Activated naive CD8-positive, alpha-beta T cell (primary cell): ENCODE data around the gene TNNT1.

Experiments used
- H3K27ac Mint-ChIP-seq: one replicate; pipeline ENCODE4 v1.8.0; 2021; ENCODE audit warnings: mixed read lengths
- H3K27me3 Mint-ChIP-seq: one replicate; pipeline ENCODE4 v1.8.0; 2021; ENCODE audit warnings: mixed read lengths
- H3K36me3 Mint-ChIP-seq: one replicate; pipeline ENCODE4 v1.8.0; 2021; ENCODE audit warnings: mixed read lengths
- H3K4me1 Mint-ChIP-seq: one replicate; pipeline ENCODE4 v1.8.0; 2021; ENCODE audit warnings: low read depth, mixed read lengths
- H3K4me3 Mint-ChIP-seq: one replicate; pipeline ENCODE4 v1.8.0; 2021; ENCODE audit warnings: mild to moderate bottlenecking, mixed read lengths
- H3K9me3 Mint-ChIP-seq: one replicate; pipeline ENCODE4 v1.8.0; 2021; ENCODE audit warnings: low read depth, mixed read lengths

TNNT1 gene

DNA sequence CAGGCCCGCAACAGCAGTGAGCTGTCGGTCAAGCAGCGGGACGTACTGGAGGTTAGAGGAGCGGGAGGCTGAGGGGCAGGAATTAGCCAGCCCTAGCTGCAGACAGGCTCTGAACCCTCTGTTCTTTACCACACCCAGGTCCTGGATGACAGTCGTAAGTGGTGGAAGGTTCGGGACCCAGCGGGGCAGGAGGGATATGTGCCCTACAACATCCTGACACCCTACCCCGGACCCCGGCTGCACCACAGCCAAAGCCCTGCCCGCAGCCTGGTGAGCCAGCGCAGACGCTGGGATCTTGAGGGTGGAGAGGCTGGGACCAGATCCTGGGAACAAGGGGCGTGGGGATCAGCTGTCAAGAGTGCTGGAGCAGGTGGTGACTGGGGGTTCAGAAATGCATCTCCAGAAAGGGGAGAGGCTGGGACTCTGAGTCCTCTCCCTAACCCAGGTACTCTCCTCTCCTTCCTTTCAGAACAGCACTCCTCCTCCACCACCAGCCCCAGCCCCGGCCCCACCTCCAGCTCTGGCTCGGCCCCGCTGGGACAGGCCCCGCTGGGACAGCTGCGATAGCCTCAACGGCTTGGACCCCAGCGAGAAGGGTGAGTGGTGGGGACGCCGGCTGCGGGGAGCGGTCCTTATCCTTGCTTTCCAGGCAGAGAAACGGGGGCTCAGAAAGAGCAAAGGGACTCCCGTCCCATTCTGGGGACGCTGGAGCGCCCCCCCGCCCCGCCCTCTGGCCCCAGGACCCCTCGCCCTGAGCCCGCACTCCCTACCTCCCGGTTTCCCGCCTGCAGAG, 62.9 kb downstream of the TNNT1 start:
- peaks cover 27% of the 10 kb centered on the region for H3K4me1 Mint-ChIP-seq
- H3K36me3 Mint-ChIP-seq = no peaks in the 10 kb centered on the region
- H3K9me3 Mint-ChIP-seq = no peaks in the 10 kb centered on the region
- H3K27me3 Mint-ChIP-seq = peaks cover 28% of the 10 kb centered on the region
- H3K4me3 Mint-ChIP-seq = peak overlapping the region; percentile 20
- H3K27ac Mint-ChIP-seq = no peak overlapping the region

DNA sequence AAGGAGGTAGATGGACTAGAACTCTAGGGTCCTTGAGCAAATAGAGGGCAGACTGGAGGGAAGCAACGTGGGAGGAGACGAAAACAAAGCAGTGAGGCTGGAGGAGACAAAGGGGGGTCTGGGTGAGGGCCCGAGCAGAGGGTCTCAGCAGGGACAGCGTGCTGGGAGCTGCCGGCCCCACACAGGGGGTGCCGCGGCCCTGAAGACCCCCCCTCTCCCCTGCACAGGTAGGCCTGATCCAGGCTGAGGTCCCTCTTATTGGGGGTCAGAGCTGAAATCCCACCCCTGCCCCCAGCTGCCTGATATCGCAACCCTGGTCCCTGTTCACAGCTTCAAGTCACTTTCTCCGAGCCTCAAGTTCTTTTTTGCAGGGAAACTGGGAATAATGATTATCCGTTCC, 64.6 kb downstream of the TNNT1 start:
- no peaks in the 10 kb centered on the region for H3K9me3 Mint-ChIP-seq
- no peak overlapping the region for H3K27ac Mint-ChIP-seq
- H3K27me3 Mint-ChIP-seq = peaks cover 32% of the 10 kb centered on the region
- peaks cover 38% of the 10 kb centered on the region for H3K4me1 Mint-ChIP-seq
- H3K36me3 Mint-ChIP-seq = no peaks in the 10 kb centered on the region
- no peak overlapping the region for H3K4me3 Mint-ChIP-seq

DNA sequence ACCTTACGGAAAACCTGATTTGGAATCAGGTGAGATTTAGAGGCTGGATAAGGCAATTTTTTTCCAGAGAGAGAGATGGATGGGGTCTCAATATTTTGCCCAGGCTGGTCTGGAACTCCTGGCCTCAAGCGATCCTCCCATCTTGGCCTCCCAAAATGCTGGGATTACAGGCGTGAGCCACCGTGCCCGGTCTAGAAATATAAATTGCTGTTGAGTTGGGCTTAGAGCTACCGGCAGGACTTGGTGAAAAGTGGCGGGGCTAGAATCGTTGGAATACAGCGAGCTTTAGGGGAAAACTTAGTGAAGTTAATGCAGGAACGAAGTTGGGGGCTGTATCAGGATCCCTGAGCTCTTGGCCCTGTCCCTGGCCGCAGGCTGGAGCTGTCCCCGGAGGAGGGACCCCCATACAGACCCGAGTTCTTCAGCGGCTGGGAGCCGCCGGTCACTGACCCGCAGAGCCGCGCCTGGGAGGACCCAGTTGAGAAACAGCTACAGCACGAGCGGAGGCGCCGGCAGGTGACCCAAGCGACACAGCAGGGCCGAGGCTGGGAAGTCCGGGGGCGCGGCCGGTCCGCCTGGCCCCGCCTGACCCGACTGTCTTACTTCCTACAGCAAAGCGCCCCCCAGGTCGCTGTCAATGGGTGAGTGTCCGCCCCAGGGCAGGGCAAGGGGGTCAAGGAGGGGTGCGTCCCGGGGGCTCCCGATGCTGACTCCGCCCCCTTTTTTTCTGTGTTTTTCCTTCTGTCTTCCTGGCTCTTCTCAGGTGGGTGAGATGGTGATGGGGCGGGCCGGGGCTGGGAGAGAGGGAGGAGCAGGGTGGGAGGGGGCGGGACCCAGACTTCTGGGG, 65.8 kb downstream of the TNNT1 start:
- Mint-ChIP-seq H3K4me1 (peaks cover 31% of the 10 kb centered on the region), H3K4me3 (no peak overlapping the region), H3K27ac (no peak overlapping the region), H3K36me3 (no peaks in the 10 kb centered on the region), H3K27me3 (peaks cover 28% of the 10 kb centered on the region), H3K9me3 (no peaks in the 10 kb centered on the region)
